T1000 (cell line): ENCODE measurements around the gene IFI27.
"Not testable (repeated sequence)": the region's sequence is repeated elsewhere in the genome, so short reads cannot be mapped to it uniquely, and the experiment has no call there.

Experiments
- DNase-seq: peaks from one replicate; lab custom pipeline; 2025; ENCODE audit warnings: mixed read lengths; lab: John Stamatoyannopoulos, UW

The IFI27 gene

DNA sequence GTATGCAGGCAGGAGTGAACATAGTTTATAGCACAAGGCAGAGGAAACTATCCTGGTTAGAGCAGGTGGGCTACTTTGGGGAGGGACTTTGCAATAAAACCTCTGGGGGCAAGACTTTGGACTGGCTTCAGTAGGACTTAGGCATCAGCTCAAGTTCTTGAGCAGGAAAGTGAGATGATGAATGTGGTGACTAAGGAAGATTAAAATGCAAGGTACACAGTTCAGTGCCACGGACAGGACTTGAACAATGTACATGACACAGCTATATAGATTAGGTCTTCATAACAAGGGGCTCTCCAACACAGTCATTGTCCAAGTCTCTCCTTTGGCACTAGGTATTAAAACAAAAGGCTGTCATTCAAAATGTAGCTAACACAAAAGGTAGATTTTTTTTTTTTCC is 42.1 kb downstream of the IFI27 start:
- DNase-seq = no peak

DNA sequence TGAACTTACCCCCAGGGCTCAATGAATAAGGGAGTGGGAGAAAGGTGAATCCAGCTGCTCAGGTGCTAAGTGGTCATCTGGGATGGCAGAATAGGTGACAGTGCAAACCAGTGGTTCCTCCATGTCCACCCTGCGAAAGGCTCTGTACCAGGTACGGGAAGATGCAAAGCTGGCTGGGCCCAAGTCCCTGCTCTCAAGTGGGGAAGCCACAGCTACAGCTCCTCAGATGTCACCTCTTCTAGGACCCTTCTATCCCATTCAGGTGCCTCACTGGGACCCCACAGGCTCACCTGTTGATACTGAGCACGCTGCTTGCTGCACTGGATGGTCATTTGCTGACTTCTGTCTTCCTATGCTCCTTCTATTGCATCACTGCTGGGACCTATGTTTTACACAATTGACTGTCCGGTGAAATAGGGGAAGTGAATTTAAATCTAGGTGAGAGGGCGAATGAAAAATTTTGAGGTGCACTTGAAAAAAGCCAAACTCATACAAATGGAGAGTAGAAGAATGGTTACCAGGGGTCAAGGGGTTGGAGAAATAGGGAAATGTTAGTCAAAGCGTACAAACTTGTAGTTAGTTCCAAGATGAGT is 43.3 kb downstream of the IFI27 start:
- DNase-seq = no peak

DNA sequence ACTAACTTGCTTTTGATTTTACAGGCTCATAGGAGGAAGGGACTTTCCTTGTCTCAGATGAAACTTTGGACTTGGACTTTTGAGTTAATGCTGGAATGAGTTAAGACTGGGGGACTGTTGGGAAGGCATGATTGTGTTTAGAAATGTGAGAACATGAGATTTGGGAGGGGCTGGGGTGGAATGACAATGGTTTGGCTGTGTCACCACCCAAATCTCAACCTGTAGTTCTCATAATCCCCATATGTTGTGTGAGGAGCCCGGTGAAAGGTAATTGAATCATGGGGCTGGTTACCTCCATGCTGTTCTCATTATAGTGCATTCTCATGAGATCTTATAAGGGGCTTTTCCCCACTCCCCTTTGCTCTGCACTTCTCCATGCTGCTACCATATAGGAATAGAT is 45.6 kb downstream of the IFI27 start:
- DNase-seq = not testable (repeated sequence)

DNA sequence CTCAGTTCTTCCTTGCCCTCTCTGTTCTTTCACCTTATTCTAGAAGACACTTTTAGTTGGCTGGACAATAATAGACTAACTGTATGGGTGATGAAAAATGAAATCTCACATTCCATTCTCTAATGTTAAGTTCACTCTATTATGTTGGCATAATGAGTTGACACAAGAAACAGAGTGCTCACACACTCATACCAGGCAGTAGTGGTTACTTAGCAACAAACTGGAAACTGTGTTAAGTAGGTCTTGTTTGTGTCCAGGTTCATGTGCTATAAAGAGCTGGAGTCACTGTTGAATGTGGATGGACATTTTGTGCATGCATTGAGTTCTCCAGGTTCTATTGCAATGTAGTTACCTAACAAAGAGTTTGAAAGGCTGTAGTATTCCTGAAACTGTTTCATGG is 46.7 kb downstream of the IFI27 start:
- DNase-seq = no peak

DNA sequence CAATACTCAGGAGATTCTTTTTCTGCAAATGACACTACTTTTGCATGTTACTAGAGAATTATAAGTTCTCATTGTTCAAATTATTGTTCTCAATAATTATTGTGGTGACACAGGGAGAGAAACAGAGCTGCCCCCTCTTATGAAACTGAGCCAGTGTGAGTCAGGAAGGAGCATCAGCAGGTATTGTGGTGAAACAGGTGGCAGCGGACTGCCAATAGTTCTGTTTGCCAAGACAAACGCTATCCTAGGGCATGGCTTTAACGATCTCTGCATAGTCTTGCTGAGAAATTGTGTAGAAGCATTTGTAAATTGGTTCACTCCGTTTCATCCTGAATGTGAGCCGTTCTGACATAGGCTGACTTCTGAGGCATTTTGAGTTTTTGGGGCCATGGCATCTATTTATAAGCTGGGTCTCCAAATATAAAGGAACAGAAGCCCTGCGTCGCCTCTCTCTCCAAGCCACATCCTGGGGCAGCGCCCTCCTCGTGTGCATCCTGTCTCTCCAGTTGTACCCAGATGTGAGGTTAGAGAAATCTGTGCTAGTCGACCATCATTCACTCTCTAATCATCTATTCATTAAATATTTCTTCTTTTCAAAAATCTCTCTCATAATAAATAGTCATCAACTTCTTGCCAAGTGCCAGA is 47.8 kb downstream of the IFI27 start:
- no peak for DNase-seq

DNA sequence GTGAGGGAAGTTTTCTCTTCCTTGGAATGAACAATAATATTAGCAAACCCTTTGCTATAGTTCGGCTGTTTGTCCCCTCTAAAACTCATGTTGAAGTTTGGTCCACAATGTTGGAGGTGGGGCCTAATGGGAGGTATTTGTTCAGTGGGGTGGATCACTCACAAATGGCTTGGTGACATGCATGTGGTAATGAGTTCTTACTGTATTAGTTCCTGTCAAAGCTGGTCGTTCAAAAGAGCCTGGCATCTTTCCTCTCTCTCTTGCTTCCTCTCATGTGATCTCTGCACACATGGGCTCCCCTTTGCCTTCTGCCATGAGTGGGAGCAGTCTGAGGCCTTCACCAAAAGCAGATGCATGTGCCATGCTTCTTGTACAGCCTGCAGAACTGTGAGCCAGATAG is 50.5 kb downstream of the IFI27 start:
- DNase-seq = no peak

DNA sequence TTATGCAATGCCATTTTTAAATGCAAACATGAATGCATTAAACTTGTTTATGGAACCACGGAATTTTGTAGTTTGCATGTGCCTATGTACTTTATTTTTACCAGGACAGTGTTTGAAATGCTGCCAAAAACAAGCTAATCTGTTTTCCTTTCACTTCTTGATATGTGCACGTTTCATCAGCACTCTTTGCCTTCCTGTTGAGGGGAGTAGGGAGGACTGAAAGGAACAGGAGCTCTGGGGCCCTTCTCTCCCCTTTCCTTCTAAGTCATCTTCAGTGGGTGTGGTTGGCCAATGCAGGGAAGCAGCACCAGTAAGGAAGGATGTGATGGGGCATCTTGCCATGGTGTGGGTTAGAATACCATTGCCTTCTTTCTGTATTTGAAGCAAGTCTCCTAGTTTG is 51.4 kb downstream of the IFI27 start:
- DNase-seq = no peak

DNA sequence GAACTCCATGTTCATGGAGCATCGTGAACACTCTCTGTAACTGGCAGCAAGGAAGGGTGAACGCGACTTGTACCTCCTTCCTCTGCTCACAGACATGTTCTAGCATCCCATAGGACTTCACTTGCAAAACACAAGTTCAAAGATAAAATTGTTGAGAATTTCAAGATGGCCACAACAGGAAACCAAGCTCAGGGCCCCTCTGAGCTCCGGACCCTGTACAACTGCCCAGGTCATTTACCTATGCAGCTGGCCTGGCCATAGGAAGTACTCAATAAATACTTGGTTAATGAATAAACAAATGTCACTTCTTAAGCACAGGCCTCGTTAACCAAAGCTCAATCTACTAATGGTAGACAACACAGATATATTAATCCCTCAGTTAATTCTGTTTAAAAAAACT is 51.9 kb downstream of the IFI27 start:
- no peak for DNase-seq

DNA sequence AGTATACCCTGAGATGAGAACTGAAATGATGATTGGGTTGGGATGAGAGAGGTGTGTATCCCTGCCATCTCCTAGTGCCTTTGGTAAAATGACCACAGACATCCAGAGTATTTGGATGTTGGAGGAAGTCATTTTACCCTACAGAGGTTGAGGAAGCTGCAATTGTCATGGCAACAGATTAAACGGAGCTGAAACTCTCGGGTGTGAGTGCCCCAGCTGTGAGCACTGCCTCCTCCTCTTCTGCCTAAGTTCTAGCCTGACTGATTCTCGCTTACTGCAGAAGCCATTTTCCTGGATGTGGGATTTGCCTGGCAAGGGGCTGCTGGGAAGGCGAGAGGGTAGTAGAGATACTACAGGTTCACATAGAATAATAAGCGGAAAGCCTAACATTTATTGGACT is 53.3 kb downstream of the IFI27 start:
- no peak for DNase-seq

DNA sequence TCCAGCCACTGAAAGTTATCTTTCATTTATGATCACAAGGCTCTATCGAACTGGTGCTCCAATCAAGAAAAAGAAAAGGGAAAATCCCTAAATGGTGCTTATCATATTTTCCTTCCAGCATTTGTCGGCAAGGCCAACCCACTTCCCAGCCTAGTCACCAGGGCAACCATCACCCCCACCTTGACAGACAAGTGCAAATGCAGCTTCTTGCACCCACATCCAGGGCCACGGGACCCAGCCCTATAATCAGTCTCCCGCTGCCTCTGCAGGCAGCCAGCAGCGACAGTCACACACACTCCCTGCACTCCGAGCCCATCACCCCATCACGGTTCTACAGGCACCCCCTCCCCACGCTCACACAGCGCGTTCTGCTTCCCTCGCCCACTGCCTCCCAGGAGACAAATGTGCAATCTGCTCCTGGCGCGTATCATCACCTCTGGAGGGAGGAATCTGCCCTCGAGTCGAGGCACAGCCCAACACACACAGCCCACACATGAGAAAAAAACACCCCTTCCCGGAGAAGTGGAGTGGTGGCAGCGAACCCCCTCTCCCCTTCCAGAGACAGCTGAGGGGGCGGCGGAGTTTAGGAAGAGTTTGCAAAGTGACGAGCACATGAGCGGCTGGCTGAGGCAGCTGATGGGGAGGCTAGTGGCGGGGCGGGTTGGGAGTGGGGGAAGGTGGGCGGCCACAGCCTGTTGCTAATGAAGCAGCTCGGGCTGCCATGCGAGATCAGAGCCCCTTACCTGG is 54.3 kb downstream of the IFI27 start:
- DNase-seq = no peak

DNA sequence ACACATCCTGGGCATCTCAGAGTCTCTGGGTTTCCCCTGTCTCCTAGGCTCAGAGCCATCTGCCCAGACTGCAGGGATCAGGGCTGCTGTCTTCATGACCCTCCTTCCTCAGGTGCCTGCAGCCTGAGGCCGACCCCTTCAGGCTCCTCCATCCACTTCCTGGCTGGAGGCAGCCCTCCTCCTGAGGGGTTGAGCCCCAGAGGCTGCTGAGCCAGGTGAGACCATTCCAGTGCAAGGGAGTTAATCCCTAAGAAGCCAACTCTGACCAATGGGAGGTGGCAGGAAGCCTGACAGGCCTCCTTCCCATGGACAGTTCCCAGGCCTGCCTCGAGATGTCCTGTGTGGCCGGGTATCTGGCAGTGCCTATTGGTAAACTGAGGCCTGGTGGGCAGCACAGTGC is 55.2 kb downstream of the IFI27 start:
- no peak for DNase-seq
